Measurements from ENCODE around the gene PTPRR.

The PTPRR gene

GRCh38 chr12:70692681-70693288, 227.8 kb downstream of the PTPRR start:
- Histone ChIP-seq H4K20me1 (ENCODE audit: insufficient read depth, low read length, poor library complexity, severe bottlenecking) (no peaks in the 10 kb centered on the region), H3K4me1 (ENCODE audit: insufficient read depth, low read length, poor library complexity, severe bottlenecking) (peaks cover 11% of the 10 kb centered on the region), H3K36me3 (ENCODE audit: insufficient read depth, low read length) (no peaks in the 10 kb centered on the region), H3K9me2 (replicated peaks; ENCODE audit: low read depth, low read length) (no peaks in the 10 kb centered on the region), H3F3A (ENCODE audit: low read depth) (no peaks in the 10 kb centered on the region; the same call in 1 of the 2 replicates), H3K4me2 (ENCODE audit: low read depth, low read length, poor library complexity, severe bottlenecking) (no peak overlapping the region), H3K9ac (ENCODE audit: low read depth, low read length, poor library complexity, severe bottlenecking) (no peak overlapping the region), H3K27me3 (ENCODE audit: insufficient read depth, low read length, poor library complexity, severe bottlenecking) (no peaks in the 10 kb centered on the region), H2AFZ (ENCODE audit: low read length) (peak overlapping the region; percentile 39), H3K4me3 (ENCODE audit: low read length, poor library complexity, severe bottlenecking) (no peak overlapping the region), H3K9me3 (ENCODE audit: insufficient read depth, low read depth, low read length) (no peaks in the 10 kb centered on the region), H3K79me2 (ENCODE audit: insufficient read depth, low read length) (no peaks in the 10 kb centered on the region)
- peak; percentile 85 for TF ChIP-seq CTCF (conservative IDR thresholded peaks at IDR 0.05; ENCODE audit: low read length)
- no peak for TF ChIP-seq EZH2phosphoT487 (IDR thresholded peaks at IDR 0.05; ENCODE audit: borderline replicate concordance)

GRCh38 chr12:70691018-70691672, 229.4 kb downstream of the PTPRR start:
- H3K9ac ChIP-seq (ENCODE audit: low read depth, low read length, poor library complexity, severe bottlenecking), result no peak overlapping the region
- H3K4me1 ChIP-seq (ENCODE audit: insufficient read depth, low read length, poor library complexity, severe bottlenecking), result peaks cover 10% of the 10 kb centered on the region
- H3K79me2 ChIP-seq (ENCODE audit: insufficient read depth, low read length), result no peaks in the 10 kb centered on the region
- H3K4me2 ChIP-seq (ENCODE audit: low read depth, low read length, poor library complexity, severe bottlenecking), result no peak overlapping the region
- H3K9me2 ChIP-seq (replicated peaks; ENCODE audit: low read depth, low read length), result no peaks in the 10 kb centered on the region
- no peaks in the 10 kb centered on the region for H3K36me3 ChIP-seq (ENCODE audit: insufficient read depth, low read length)
- TF ChIP-seq EZH2phosphoT487 (IDR thresholded peaks at IDR 0.05; ENCODE audit: borderline replicate concordance), result no peak
- no peak for TF ChIP-seq CTCF (conservative IDR thresholded peaks at IDR 0.05; ENCODE audit: low read length)
- H4K20me1 ChIP-seq (ENCODE audit: insufficient read depth, low read length, poor library complexity, severe bottlenecking), result no peaks in the 10 kb centered on the region
- H3K27me3 ChIP-seq (ENCODE audit: insufficient read depth, low read length, poor library complexity, severe bottlenecking), result no peaks in the 10 kb centered on the region
- no peaks in the 10 kb centered on the region for H3F3A ChIP-seq (ENCODE audit: low read depth)
- H3K4me3 ChIP-seq (ENCODE audit: low read length, poor library complexity, severe bottlenecking), result no peak overlapping the region
- no peaks in the 10 kb centered on the region for H3K9me3 ChIP-seq (ENCODE audit: insufficient read depth, low read depth, low read length)
- H2AFZ ChIP-seq (ENCODE audit: low read length), result no peak overlapping the region

- H3K79me2 ChIP-seq (ENCODE audit: insufficient read depth, low read length), result no peaks in the 10 kb centered on the region
- no peak overlapping the region for H2AFZ ChIP-seq (ENCODE audit: low read length)
- no peaks in the 10 kb centered on the region for H3K27me3 ChIP-seq (ENCODE audit: insufficient read depth, low read length, poor library complexity, severe bottlenecking)
- TF ChIP-seq EZH2phosphoT487 (IDR thresholded peaks at IDR 0.05; ENCODE audit: borderline replicate concordance) (no peak), CTCF (conservative IDR thresholded peaks at IDR 0.05; ENCODE audit: low read length) (no peak)
- no peaks in the 10 kb centered on the region for H3F3A ChIP-seq (ENCODE audit: low read depth)
- H3K4me1 ChIP-seq (ENCODE audit: insufficient read depth, low read length, poor library complexity, severe bottlenecking), result peaks cover 7% of the 10 kb centered on the region
- no peaks in the 10 kb centered on the region for H3K9me2 ChIP-seq (replicated peaks; ENCODE audit: low read depth, low read length)
- H3K9ac ChIP-seq (ENCODE audit: low read depth, low read length, poor library complexity, severe bottlenecking), result no peak overlapping the region
- H4K20me1 ChIP-seq (ENCODE audit: insufficient read depth, low read length, poor library complexity, severe bottlenecking), result no peaks in the 10 kb centered on the region
- no peaks in the 10 kb centered on the region for H3K36me3 ChIP-seq (ENCODE audit: insufficient read depth, low read length)
- no peaks in the 10 kb centered on the region for H3K9me3 ChIP-seq (ENCODE audit: insufficient read depth, low read depth, low read length)
- H3K4me3 ChIP-seq (ENCODE audit: low read length, poor library complexity, severe bottlenecking), result no peak overlapping the region
- H3K4me2 ChIP-seq (ENCODE audit: low read depth, low read length, poor library complexity, severe bottlenecking), result no peak overlapping the region
Observed at GRCh38 chr12:70686907-70687306, 233.6 kb downstream of the PTPRR start.

All from Loucy (cell line).